ENCODE measurements around the gene HOXA6.

DNA sequence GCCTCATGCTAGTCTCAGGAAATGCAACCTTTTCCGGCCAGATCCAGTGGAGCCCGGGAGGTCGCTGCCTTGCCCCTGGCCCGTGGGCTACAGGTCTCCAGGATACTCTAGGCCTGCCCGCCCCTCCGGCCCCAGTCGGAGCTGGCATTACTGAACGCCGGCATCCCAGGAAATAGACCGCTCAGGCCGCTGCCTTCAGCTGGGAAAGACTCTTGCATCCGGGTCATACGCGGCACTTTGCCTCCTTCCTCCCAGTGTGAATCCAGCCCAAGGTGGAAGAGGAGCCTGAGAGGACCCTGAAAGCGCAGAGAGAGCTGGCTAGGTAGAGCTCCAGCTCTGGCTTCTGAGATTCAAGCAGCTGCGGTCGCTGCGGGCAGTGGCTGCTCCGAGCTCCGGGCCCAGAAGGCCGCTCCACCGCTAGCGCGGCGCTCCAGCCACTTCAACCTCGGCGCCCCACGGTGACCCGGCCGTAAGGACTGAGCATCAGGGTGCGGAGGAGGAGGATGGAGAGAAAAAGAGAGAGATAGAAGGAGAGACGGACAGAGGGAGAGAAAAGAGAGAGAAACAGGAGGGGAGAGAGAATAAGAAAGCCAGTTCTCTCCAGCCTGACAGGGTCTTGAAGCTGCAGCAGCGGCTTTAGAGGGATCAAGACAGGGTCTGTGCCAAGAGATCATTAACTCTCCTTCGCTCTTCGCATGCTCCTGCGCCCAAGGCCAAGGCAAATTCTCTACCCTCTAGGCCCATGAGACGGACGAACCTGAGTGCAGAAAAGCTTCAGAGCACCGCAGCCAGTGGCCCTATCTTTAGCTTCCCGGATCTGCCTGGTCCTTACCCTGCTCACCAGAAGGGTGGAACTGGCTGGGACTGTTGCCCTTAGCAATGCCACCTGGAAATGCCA is 28.3 kb upstream of the HOXA6 start:
- TF ChIP-seq, protein P1, sequence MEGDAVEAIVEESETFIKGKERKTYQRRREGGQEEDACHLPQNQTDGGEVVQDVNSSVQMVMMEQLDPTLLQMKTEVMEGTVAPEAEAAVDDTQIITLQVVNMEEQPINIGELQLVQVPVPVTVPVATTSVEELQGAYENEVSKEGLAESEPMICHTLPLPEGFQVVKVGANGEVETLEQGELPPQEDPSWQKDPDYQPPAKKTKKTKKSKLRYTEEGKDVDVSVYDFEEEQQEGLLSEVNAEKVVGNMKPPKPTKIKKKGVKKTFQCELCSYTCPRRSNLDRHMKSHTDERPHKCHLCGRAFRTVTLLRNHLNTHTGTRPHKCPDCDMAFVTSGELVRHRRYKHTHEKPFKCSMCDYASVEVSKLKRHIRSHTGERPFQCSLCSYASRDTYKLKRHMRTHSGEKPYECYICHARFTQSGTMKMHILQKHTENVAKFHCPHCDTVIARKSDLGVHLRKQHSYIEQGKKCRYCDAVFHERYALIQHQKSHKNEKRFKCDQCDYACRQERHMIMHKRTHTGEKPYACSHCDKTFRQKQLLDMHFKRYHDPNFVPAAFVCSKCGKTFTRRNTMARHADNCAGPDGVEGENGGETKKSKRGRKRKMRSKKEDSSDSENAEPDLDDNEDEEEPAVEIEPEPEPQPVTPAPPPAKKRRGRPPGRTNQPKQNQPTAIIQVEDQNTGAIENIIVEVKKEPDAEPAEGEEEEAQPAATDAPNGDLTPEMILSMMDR (IDR thresholded peaks at IDR 0.05): no peak
- TF ChIP-seq, protein P2, sequence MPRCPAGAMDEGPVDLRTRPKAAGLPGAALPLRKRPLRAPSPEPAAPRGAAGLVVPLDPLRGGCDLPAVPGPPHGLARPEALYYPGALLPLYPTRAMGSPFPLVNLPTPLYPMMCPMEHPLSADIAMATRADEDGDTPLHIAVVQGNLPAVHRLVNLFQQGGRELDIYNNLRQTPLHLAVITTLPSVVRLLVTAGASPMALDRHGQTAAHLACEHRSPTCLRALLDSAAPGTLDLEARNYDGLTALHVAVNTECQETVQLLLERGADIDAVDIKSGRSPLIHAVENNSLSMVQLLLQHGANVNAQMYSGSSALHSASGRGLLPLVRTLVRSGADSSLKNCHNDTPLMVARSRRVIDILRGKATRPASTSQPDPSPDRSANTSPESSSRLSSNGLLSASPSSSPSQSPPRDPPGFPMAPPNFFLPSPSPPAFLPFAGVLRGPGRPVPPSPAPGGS (IDR thresholded peaks at IDR 0.05): no peak
- TF ChIP-seq CEBPB (IDR thresholded peaks at IDR 0.05) (no peak), KDM5A (IDR thresholded peaks at IDR 0.05) (no peak), CHD4 (IDR thresholded peaks at IDR 0.05; ENCODE audit: borderline replicate concordance) (no peak), HOXA7 (CRISPR knock-in tag; IDR thresholded peaks at IDR 0.05) (no peak), POLR2A (IDR thresholded peaks at IDR 0.05; ENCODE audit: low read length) (no peak), PHF8 (IDR thresholded peaks at IDR 0.05; ENCODE audit: borderline replicate concordance, low read depth) (no peak), ESRRA (IDR thresholded peaks at IDR 0.05; ENCODE audit: borderline replicate concordance, low read length) (no peak), FOSL2 (IDR thresholded peaks at IDR 0.05) (no peak), FOSL2 (CRISPR knock-in tag; IDR thresholded peaks at IDR 0.05) (no peak)
- TF ChIP-seq, protein P3, sequence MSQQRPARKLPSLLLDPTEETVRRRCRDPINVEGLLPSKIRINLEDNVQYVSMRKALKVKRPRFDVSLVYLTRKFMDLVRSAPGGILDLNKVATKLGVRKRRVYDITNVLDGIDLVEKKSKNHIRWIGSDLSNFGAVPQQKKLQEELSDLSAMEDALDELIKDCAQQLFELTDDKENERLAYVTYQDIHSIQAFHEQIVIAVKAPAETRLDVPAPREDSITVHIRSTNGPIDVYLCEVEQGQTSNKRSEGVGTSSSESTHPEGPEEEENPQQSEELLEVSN (IDR thresholded peaks at IDR 0.05; ENCODE audit: borderline replicate concordance, low read depth): no peak
- TF ChIP-seq, protein P4, sequence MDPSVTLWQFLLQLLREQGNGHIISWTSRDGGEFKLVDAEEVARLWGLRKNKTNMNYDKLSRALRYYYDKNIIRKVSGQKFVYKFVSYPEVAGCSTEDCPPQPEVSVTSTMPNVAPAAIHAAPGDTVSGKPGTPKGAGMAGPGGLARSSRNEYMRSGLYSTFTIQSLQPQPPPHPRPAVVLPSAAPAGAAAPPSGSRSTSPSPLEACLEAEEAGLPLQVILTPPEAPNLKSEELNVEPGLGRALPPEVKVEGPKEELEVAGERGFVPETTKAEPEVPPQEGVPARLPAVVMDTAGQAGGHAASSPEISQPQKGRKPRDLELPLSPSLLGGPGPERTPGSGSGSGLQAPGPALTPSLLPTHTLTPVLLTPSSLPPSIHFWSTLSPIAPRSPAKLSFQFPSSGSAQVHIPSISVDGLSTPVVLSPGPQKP (IDR thresholded peaks at IDR 0.05; ENCODE audit: low read depth, low read length): no peak
- TF ChIP-seq, protein P5, sequence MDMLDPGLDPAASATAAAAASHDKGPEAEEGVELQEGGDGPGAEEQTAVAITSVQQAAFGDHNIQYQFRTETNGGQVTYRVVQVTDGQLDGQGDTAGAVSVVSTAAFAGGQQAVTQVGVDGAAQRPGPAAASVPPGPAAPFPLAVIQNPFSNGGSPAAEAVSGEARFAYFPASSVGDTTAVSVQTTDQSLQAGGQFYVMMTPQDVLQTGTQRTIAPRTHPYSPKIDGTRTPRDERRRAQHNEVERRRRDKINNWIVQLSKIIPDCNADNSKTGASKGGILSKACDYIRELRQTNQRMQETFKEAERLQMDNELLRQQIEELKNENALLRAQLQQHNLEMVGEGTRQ (IDR thresholded peaks at IDR 0.05): no peak
- TF ChIP-seq, protein P6, sequence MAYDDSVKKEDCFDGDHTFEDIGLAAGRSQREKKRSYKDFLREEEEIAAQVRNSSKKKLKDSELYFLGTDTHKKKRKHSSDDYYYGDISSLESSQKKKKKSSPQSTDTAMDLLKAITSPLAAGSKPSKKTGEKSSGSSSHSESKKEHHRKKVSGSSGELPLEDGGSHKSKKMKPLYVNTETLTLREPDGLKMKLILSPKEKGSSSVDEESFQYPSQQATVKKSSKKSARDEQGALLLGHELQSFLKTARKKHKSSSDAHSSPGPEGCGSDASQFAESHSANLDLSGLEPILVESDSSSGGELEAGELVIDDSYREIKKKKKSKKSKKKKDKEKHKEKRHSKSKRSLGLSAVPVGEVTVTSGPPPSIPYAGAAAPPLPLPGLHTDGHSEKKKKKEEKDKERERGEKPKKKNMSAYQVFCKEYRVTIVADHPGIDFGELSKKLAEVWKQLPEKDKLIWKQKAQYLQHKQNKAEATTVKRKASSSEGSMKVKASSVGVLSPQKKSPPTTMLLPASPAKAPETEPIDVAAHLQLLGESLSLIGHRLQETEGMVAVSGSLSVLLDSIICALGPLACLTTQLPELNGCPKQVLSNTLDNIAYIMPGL (CRISPR knock-in tag; IDR thresholded peaks at IDR 0.05; ENCODE audit: borderline replicate concordance): no peak
